K562 (cell line): ENCODE data around the gene CCDC47. TPM values are rescaled to one million over a fixed set of nuclear protein-coding genes. Genes with fewer than 3 reads are reported as not detected.

ENCODE experiments used
- CREB1 ChIP-seq, 2 experiments: sonication (generic) in 1 of 2; formaldehyde crosslinking in 1 of 2; IDR thresholded peaks; 2 replicates each; pipeline versions ENCODE4 v1.6.1 to v1.8.0; 2012 to 2022; ENCODE audit warnings: inconsistent platforms in 1 of 2, mild to moderate bottlenecking in 1 of 2, missing genetic modification reagents in 1 of 2, moderate library complexity in 1 of 2
- DPF2 ChIP-seq: fragments of 450-650 bp; IDR thresholded peaks from 2 replicates; pipeline ENCODE4 v1.6.1; 2016
- ESRRA ChIP-seq: fragments of 450-650 bp; IDR thresholded peaks from 2 replicates; pipeline ENCODE4 v1.6.1; 2014; ENCODE audit warnings: low read depth, mild to moderate bottlenecking, moderate library complexity, borderline replicate concordance
- GTF2B ChIP-seq: IDR thresholded peaks from 2 replicates; pipeline ENCODE4 v1.6.1; 2011; ENCODE audit not compliant: insufficient read length; ENCODE audit errors: extremely low read depth
- HMGN3 ChIP-seq: IDR thresholded peaks from 2 replicates; pipeline ENCODE4 v1.6.1; 2011; ENCODE audit warnings: borderline replicate concordance, low read depth, mild to moderate bottlenecking, mixed read lengths, low read length; ENCODE audit not compliant: insufficient read length; ENCODE audit errors: extremely low read depth
- IRF9 ChIP-seq: fragments of 450-650 bp; IDR thresholded peaks from 2 replicates; pipeline ENCODE4 v1.6.1; 2016; ENCODE audit warnings: missing biosample characterization, missing genetic modification characterization
- MCM7 ChIP-seq, 2 experiments: fragments of 450-650 bp; IDR thresholded peaks; 2 replicates each; pipeline ENCODE4 v1.6.1; 2016 to 2018
- PHTF2 ChIP-seq: fragments of 250-450 bp; sonication (Bioruptor Pico); IDR thresholded peaks from 2 replicates; pipeline ENCODE4 v1.5.0; 2021; ENCODE audit warnings: mild to moderate bottlenecking
- PRMT5 ChIP-seq: sonication (generic); formaldehyde crosslinking; IDR thresholded peaks from 2 replicates; pipeline ENCODE4 v1.5.0; 2020; ENCODE audit warnings: missing genetic modification reagents
- RBM39 ChIP-seq: fragments of 200-400 bp; formaldehyde crosslinking; optimal IDR thresholded peaks from 2 replicates; pipeline ENCODE3; 2018; ENCODE audit warnings: low read depth, low read length
- SMARCA5 ChIP-seq: fragments of 450-650 bp; IDR thresholded peaks from 2 replicates; pipeline ENCODE4 v1.6.1; 2016
- SREBF1 ChIP-seq: fragments of 150-350 bp; IDR thresholded peaks from 2 replicates; pipeline ENCODE4 v1.6.1; 2014; ENCODE audit warnings: antibody characterized with exemption, low read depth, low read length, borderline replicate concordance
- TFAP4 ChIP-seq: sonication (generic); formaldehyde crosslinking; IDR thresholded peaks from 2 replicates; pipeline ENCODE4 v1.8.0; 2022; ENCODE audit warnings: missing genetic modification reagents, mild to moderate bottlenecking, moderate library complexity, borderline replicate concordance
- TSC22D4 ChIP-seq: fragments of 450-650 bp; IDR thresholded peaks from 2 replicates; pipeline ENCODE4 v1.6.1; 2016; ENCODE audit warnings: missing genetic modification characterization, missing biosample characterization, control low read depth
- ZBTB33 ChIP-seq: sonication (generic); formaldehyde crosslinking; IDR thresholded peaks from 2 replicates; pipeline ENCODE4 v1.8.1; 2023; ENCODE audit warnings: mild to moderate bottlenecking, missing genetic modification reagents
- ZC3H4 ChIP-seq: sonication (generic); formaldehyde crosslinking; IDR thresholded peaks from 2 replicates; pipeline ENCODE4 v1.9.0; 2021; ENCODE audit warnings: missing genetic modification reagents, borderline replicate concordance
- ZNF232 ChIP-seq: sonication (generic); formaldehyde crosslinking; IDR thresholded peaks from 2 replicates; pipeline ENCODE4 v1.8.0; 2022; ENCODE audit warnings: mild to moderate bottlenecking, missing genetic modification reagents
- ZNF239 ChIP-seq: fragments of 250-450 bp; sonication (Bioruptor Pico); IDR thresholded peaks from 2 replicates; pipeline ENCODE4 v1.4.0; 2020; ENCODE audit warnings: mild to moderate bottlenecking
- ZNF263 ChIP-seq: sonication (generic); formaldehyde crosslinking; IDR thresholded peaks from 2 replicates; pipeline ENCODE4 v1.8.0; 2022; ENCODE audit warnings: mild to moderate bottlenecking, missing genetic modification reagents, borderline replicate concordance
- ZNF639 ChIP-seq, 2 experiments: fragments of 200-800 bp in 1 of 2; sonication (Bioruptor generic) in 1 of 2; sonication (generic) in 1 of 2; formaldehyde crosslinking in 1 of 2; IDR thresholded peaks in 1 of 2; conservative IDR thresholded peaks in 1 of 2; 2 replicates each; pipeline versions ENCODE4 v1.5.0 to v1.6.1; 2016 to 2020; ENCODE audit warnings: missing compliant biosample characterization in 1 of 2, missing genetic modification characterization in 1 of 2, missing genetic modification reagents in 1 of 2
- ZNF699 ChIP-seq: fragments of 250-450 bp; sonication (Bioruptor Pico); IDR thresholded peaks from 2 replicates; pipeline ENCODE4 v1.8.0; 2021; ENCODE audit warnings: mild to moderate bottlenecking, moderate library complexity; ENCODE audit not compliant: insufficient replicate concordance
- polyA plus RNA-seq, 8 experiments: library from polyadenylated mRNA; depleted of rRNA in 4 of 8; stranded (reverse) in 5 of 8; unstranded in 3 of 8; fragments of >200 nt; fragmentation: Nextera tagmentation in 2 of 8; fragmentation: Illumina TruSeq in 1 of 8; extraction: Ambion mirVana in 2 of 8; extraction: Trizol in 1 of 8; gene quantifications; 2 replicates each; pipeline versions ENCODE4 v1.2.1 to v1.2.3, GENCODE V29; 2011 to 2014; ENCODE audit warnings: inconsistent platforms in 1 of 8, missing spikeins in 1 of 8
- total RNA-seq, 7 experiments: library from RNA; depleted of rRNA in 6 of 7; stranded (reverse); fragments of >200 nt in 6 of 7; fragmentation: Illumina TruSeq in 2 of 7; extraction: Trizol in 2 of 7; gene quantifications; 2 replicates each; pipeline versions ENCODE4 v1.2.1 to v1.2.3, GENCODE V29; 2011 to 2021; ENCODE audit warnings: low replicate concordance in 1 of 7

The CCDC47 gene
- total and polyA plus RNA-seq, 9 of the 15 experiments (the other 6 are each of a cell fraction or from before 2014, with no cell fraction given) = 15.5 to 162 (median 122) TPM

GRCh38 chr17:63741408-63742173 lies 31.8 kb downstream of the CCDC47 start, which contains the start of gene STRADA (continued):
- TF ChIP-seq TFAP4 (CRISPR knock-in tag) (peak; percentile 69; the same call in 1 of the 2 replicates), GTF2B (peak; percentile 14), ZBTB33 (no peak; the same call in 1 of the 2 replicates), RBM39 (peak; percentile 89), PRMT5 (CRISPR knock-in tag) (no peak), ZNF239 (CRISPR knock-in tag) (no peak), HMGN3 (peak; percentile 98), DPF2 (no peak; the same call in 1 of the 2 replicates), CREB1 (IDR thresholded peaks at IDR 0.05) (no peak), CREB1 (CRISPR knock-in tag; IDR thresholded peaks at IDR 0.05) (peak; percentile 47; the same call in 1 of the 2 replicates), ZNF263 (CRISPR knock-in tag) (peak; percentile 80; the same call in 1 of the 2 replicates), ZNF639 (CRISPR knock-in tag; conservative IDR thresholded peaks at IDR 0.05 in 1 of 2, IDR thresholded peaks at IDR 0.05 in 1 of 2) (peak in 1 of 2 experiments; percentile 95; a peak in 2 of 4 replicates), IRF9 (tag) (no peak), PHTF2 (CRISPR knock-in tag) (no peak), ZC3H4 (CRISPR knock-in tag) (no peak), SREBF1 (no peak), ESRRA (peak; percentile 36; the same call in 1 of the 2 replicates), MCM7 (IDR thresholded peaks at IDR 0.05) (no peak), SMARCA5 (peak; percentile 90; the same call in 1 of the 2 replicates), ZNF232 (CRISPR knock-in tag) (no peak), ZNF699 (CRISPR knock-in tag) (no peak), TSC22D4 (tag) (no peak)
